ENCODE results near the gene ESAM. TPM values are rescaled to one million over a fixed set of nuclear protein-coding genes. Genes with fewer than 3 reads are reported as not detected.

The ESAM gene
- total and polyA plus RNA-seq, 7 donors, result 2.3 to 14.9 (median 6.2) TPM

GRCh38 chr11:124762624-124763155 is 600 bp upstream of the ESAM start:
- Histone ChIP-seq H3K36me3 (peaks cover 0 to 17% (median 7%) of the 10 kb centered on the region in 4 donors), H3K27ac (peak overlapping the region; percentile 54 to 76 (median 68)), H3K4me3 (peak overlapping the region; percentile 6 to 45 (median 42)), H3K27me3 (peaks cover 42 to 61% (median 51%) of the 10 kb centered on the region in 3 donors), H3K4me1 (peaks cover 0 to 47% (median 44%) of the 10 kb centered on the region in 4 donors), H3K9me3 (no peaks in the 10 kb centered on the region)
- TF ChIP-seq POLR2AphosphoS5 (IDR thresholded peaks at IDR 0.05) (no peak), CTCF (IDR thresholded peaks at IDR 0.05) (no peak), POLR2A (IDR thresholded peaks at IDR 0.05) (no peak), EP300 (IDR thresholded peaks at IDR 0.05) (no peak)
- DNase-seq, result no peak
- intact Hi-C loops (cut with DNase I), result loop anchor here (2.0 kb wide), 3 partner anchors 38 to 94 kb away; partner anchors contain the start of gene MSANTD2
- WGBS, 2 donors, result 1% methylated on average over 45 of the region's 45 CpGs

DNA sequence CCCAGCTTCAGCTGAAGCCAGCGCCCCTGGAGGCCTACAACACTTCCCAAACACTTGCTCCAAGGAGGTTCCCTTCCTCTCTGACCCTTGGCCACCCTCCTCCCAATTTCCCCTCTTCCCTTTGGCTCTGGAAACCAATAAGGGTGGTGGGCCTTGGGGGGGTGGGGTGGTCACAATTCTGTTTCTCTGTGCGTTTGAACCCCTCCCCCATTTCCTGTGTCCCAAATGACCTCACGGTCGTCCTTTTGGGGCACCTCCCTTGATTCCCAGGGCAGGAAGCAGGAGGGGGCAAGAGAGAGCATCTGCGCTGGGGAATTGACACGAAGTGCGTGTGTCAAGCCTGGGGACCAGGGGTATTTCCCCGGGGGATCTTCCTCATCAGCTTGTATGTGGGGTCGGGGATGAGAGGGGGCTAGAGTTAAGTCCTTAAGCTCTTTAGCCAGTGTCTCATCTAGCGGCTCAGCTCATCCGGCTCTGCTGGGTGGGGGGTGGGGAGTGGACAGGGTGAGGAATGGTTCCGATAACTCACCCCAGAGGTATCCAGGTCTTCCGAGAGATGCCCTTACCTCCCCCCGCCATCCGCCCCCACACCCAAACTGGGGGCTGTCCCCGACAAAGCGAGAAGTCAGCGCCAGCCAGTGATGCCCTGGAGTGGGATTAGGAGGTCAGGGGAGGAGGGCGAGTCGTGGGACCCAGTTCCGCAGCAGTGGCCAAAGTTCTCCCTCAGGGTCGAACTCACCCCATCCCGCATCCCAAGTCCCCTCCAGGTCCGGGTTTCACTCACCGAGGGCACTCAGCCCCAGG is 587 bp downstream of the ESAM start:
- TF ChIP-seq EP300 (IDR thresholded peaks at IDR 0.05) (no peak), POLR2AphosphoS5 (IDR thresholded peaks at IDR 0.05) (peak in 1 of 4 donors; percentile 19)
- 15 to 18% methylated on average over 25 of the region's 25 CpGs for WGBS, 2 donors
- DNase-seq, result no peak
- Histone ChIP-seq H3K27me3 (peaks cover 44 to 73% (median 63%) of the 10 kb centered on the region in 3 donors), H3K4me1 (peaks cover 0 to 47% (median 44%) of the 10 kb centered on the region in 4 donors), H3K9me3 (no peaks in the 10 kb centered on the region), H3K27ac (peak overlapping the region; percentile 54 to 76 (median 68)), H3K36me3 (peaks cover 0 to 5% (median 0%) of the 10 kb centered on the region in 4 donors), H3K4me3 (peak overlapping the region; percentile 7 to 45 (median 42))
- intact Hi-C loops (cut with DNase I), result loop anchor here (2.0 kb wide), 3 partner anchors 39 to 93 kb away; partner anchors contain the start of gene MSANTD2

GRCh38 chr11:124760806-124761205 is 1.3 kb downstream of the ESAM start:
- no peak for DNase-seq
- H3K4me1 ChIP-seq, result peaks cover 0 to 47% (median 44%) of the 10 kb centered on the region in 4 donors
- TF ChIP-seq CTCF (IDR thresholded peaks at IDR 0.05), result no peak
- TF ChIP-seq EP300 (IDR thresholded peaks at IDR 0.05), result no peak
- TF ChIP-seq POLR2AphosphoS5 (IDR thresholded peaks at IDR 0.05), result no peak
- no peak for TF ChIP-seq POLR2A (IDR thresholded peaks at IDR 0.05)
- H3K27ac ChIP-seq, result peak overlapping the region; percentile 54 to 76 (median 68)
- H3K27me3 ChIP-seq, result peaks cover 47 to 80% (median 70%) of the 10 kb centered on the region in 3 donors
- intact Hi-C loops (cut with DNase I), result no loop called here
- H3K4me3 ChIP-seq, result peak overlapping the region; percentile 8 to 45 (median 42)
- H3K9me3 ChIP-seq, result no peaks in the 10 kb centered on the region
- WGBS, 2 donors, result 77 to 87% methylated on average over 3 of the region's 3 CpGs
- no peaks in the 10 kb centered on the region for H3K36me3 ChIP-seq

GRCh38 chr11:124760205-124760652 is 1.9 kb downstream of the ESAM start:
- peaks cover 0 to 47% (median 44%) of the 10 kb centered on the region in 4 donors for H3K4me1 ChIP-seq
- intact Hi-C loops (cut with DNase I), result no loop called here
- H3K27ac ChIP-seq, result peak overlapping the region; percentile 54 to 76 (median 68)
- no peaks in the 10 kb centered on the region for H3K36me3 ChIP-seq
- WGBS, 2 donors, result 30 to 69% methylated on average over 25 of the region's 25 CpGs
- H3K9me3 ChIP-seq, result no peaks in the 10 kb centered on the region
- TF ChIP-seq POLR2A (IDR thresholded peaks at IDR 0.05) (no peak), EP300 (IDR thresholded peaks at IDR 0.05) (no peak), CTCF (IDR thresholded peaks at IDR 0.05) (no peak), POLR2AphosphoS5 (IDR thresholded peaks at IDR 0.05) (no peak)
- DNase-seq, result no peak
- H3K4me3 ChIP-seq, result peak overlapping the region; percentile 8 to 45 (median 42)
- peaks cover 47 to 84% (median 72%) of the 10 kb centered on the region in 3 donors for H3K27me3 ChIP-seq
